Stimulated activated CD4-positive, alpha-beta T cell treated with anti-CD3 and anti-CD28 coated beads, Interleukin-4, amount 100 ng/mL, for 24 hours (primary cell): Measurements from ENCODE around the gene MACROH2A1.

Source experiments
- DNase-seq: peaks from one replicate; pipeline ENCODE4 v3.0.0-alpha.2; 2020

MACROH2A1 gene

GRCh38 chr5:135329066-135329912, 69.7 kb downstream of the MACROH2A1 start:
- DNase-seq: no peak

- no peak for DNase-seq
These were observed 70.8 kb downstream of the MACROH2A1 start for GRCh38 chr5:135328128-135328687.

GRCh38 chr5:135327429-135328127, 71.5 kb downstream of the MACROH2A1 start:
- DNase-seq: no peak

- no peak for DNase-seq
These were observed 72.5 kb downstream of the MACROH2A1 start for GRCh38 chr5:135326296-135327254.

GRCh38 chr5:135324897-135325650, 74.0 kb downstream of the MACROH2A1 start:
- no peak for DNase-seq

- DNase-seq: no peak
These were observed 74.9 kb downstream of the MACROH2A1 start for GRCh38 chr5:135324160-135324559.

GRCh38 chr5:135323701-135324132, 75.3 kb downstream of the MACROH2A1 start:
- no peak for DNase-seq

GRCh38 chr5:135323227-135323626, 75.8 kb downstream of the MACROH2A1 start:
- DNase-seq: no peak

GRCh38 chr5:135322744-135323143, 76.3 kb downstream of the MACROH2A1 start:
- DNase-seq: no peak

GRCh38 chr5:135322271-135322670, 76.8 kb downstream of the MACROH2A1 start:
- DNase-seq: no peak

GRCh38 chr5:135320718-135321484, 78.1 kb downstream of the MACROH2A1 start:
- no peak for DNase-seq

- DNase-seq: no peak
These were observed 79.0 kb downstream of the MACROH2A1 start for GRCh38 chr5:135319928-135320606.

GRCh38 chr5:135319458-135319857, 79.6 kb downstream of the MACROH2A1 start:
- DNase-seq: no peak

- no peak for DNase-seq
These were observed 80.1 kb downstream of the MACROH2A1 start for GRCh38 chr5:135318924-135319323.

- DNase-seq: peak; percentile 1
These were observed 81.0 kb downstream of the MACROH2A1 start for GRCh38 chr5:135318037-135318436.

- DNase-seq: peak; percentile 2
These were observed 81.7 kb downstream of the MACROH2A1 start for GRCh38 chr5:135317286-135317685.

GRCh38 chr5:135315386-135315785, 83.6 kb downstream of the MACROH2A1 start:
- no peak for DNase-seq

- DNase-seq: no peak
These were observed 85.1 kb downstream of the MACROH2A1 start for GRCh38 chr5:135313946-135314345.

GRCh38 chr5:135313405-135313804, 85.6 kb downstream of the MACROH2A1 start:
- no peak for DNase-seq

- DNase-seq: no peak
These were observed 86.6 kb downstream of the MACROH2A1 start for GRCh38 chr5:135312255-135312935.
